K562 (cell line): ENCODE data around the gene PHF21B. TPM values are rescaled to one million over a fixed set of nuclear protein-coding genes. Genes with fewer than 3 reads are reported as not detected.

Experiments
- CBX1 ChIP-seq: sonication (generic); IDR thresholded peaks from 2 replicates; pipeline ENCODE4 v1.6.1; 2016; ENCODE audit warnings: antibody characterized with exemption, low read depth, mild to moderate bottlenecking
- HDAC2 ChIP-seq: fragments of 450-650 bp; IDR thresholded peaks from 2 replicates; pipeline ENCODE4 v1.6.1; 2016; ENCODE audit warnings: mild to moderate bottlenecking
- MGA ChIP-seq: fragments of 450-650 bp; IDR thresholded peaks from 2 replicates; pipeline ENCODE4 v1.6.1; 2016; ENCODE audit warnings: mild to moderate bottlenecking, moderate library complexity
- ZEB2 ChIP-seq: fragments of 450-650 bp; IDR thresholded peaks from 2 replicates; pipeline ENCODE4 v1.6.1; 2016
- ZNF395 ChIP-seq: fragments of 200-800 bp; sonication (Bioruptor generic); IDR thresholded peaks from 2 replicates; pipeline ENCODE4 v1.6.1; 2017; ENCODE audit warnings: missing genetic modification characterization, missing compliant biosample characterization
- ZNF407 ChIP-seq: fragments of 450-650 bp; IDR thresholded peaks from 2 replicates; pipeline ENCODE4 v1.6.1; 2016; ENCODE audit warnings: low read depth
- polyA plus RNA-seq, 8 experiments: library from polyadenylated mRNA; depleted of rRNA in 4 of 8; stranded (reverse) in 5 of 8; unstranded in 3 of 8; fragments of >200 nt; fragmentation: Nextera tagmentation in 2 of 8; fragmentation: Illumina TruSeq in 1 of 8; extraction: Ambion mirVana in 2 of 8; extraction: Trizol in 1 of 8; gene quantifications; 2 replicates each; pipeline versions ENCODE4 v1.2.1 to v1.2.3, GENCODE V29; 2011 to 2014; ENCODE audit warnings: inconsistent platforms in 1 of 8, missing spikeins in 1 of 8
- total RNA-seq, 7 experiments: library from RNA; depleted of rRNA in 6 of 7; stranded (reverse); fragments of >200 nt in 6 of 7; fragmentation: Illumina TruSeq in 2 of 7; extraction: Trizol in 2 of 7; gene quantifications; 2 replicates each; pipeline versions ENCODE4 v1.2.1 to v1.2.3, GENCODE V29; 2011 to 2021; ENCODE audit warnings: low replicate concordance in 1 of 7

PHF21B gene
- total and polyA plus RNA-seq, 9 of the 15 experiments (the other 6 are each of a cell fraction or from before 2014, with no cell fraction given): 0.04 TPM; not detected in 8

- TF ChIP-seq MGA (no peak), ZNF395 (no peak), CBX1 (no peak), HDAC2 (no peak), ZNF407 (no peak), ZEB2 (no peak)
Measured at GRCh38 chr22:44895296-44896055, 114.3 kb downstream of the PHF21B start (continued).
